DMS79 treated with DMSO at 0.1 percent for 48 hours (cell line): Measurements from ENCODE around the gene ALKBH5.
"Not testable (repeated sequence)": the region's sequence is repeated elsewhere in the genome, so short reads cannot be mapped to it uniquely, and the experiment has no call there.

Source experiments
- DNase-seq: peaks from one replicate; lab custom pipeline; 2025; lab: John Stamatoyannopoulos, UW

Gene ALKBH5

DNA sequence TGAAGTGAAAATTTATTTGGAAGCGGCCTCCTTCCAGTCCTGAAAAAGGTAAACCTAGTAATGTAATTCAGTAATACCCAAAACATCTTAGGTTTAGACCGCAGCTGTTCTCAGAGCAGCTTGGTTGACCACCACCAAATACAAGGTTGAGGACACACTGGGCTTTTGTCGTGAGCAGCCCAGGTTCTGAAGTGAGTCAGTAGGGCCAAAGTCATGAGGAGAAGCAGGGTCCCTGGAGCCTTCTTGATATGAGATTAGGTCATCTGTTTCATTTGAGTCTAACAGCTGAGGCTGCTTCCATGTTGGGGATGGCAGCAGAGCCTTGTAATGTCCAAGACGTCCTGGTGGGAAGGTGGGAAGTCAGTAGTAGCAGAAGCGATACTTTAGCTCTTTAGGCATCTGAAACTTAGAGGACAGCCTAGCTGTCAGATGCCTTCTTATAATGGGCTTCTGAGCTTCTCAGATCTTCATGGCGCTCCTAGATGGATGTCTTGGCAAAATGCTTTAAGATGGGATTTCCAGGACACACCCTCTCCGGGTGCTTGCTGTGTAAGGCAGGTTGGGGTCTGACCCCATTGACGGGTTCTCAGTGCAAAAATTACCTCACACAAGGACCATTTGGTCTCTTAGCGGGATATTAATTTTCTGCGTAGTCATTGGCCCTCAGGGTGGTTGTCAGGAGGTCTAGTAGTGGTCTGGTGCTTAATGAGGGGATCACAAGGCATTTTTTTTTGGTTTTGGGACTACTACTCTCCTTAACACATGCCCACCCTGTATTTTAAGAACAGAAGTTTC lies 2.4 kb downstream of the ALKBH5 start:
- no peak for DNase-seq

DNA sequence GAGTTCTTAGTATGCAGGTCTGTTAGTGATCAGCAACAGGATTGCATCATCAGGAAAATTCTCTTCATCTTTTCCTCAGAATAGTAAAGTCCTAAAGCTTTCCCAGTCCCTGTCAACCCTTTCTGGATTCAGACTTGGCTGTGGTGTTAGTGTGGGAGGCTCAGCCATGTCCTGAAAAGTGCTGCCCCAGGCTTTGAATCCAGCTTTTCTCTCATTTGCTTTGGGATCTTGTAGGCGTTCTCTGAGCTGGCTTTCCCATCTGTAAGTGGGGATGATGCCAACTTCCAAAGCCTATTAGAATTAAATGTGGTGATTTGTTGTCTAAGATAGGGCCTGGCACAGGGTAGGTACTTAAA lies 3.0 kb downstream of the ALKBH5 start:
- no peak for DNase-seq

DNA sequence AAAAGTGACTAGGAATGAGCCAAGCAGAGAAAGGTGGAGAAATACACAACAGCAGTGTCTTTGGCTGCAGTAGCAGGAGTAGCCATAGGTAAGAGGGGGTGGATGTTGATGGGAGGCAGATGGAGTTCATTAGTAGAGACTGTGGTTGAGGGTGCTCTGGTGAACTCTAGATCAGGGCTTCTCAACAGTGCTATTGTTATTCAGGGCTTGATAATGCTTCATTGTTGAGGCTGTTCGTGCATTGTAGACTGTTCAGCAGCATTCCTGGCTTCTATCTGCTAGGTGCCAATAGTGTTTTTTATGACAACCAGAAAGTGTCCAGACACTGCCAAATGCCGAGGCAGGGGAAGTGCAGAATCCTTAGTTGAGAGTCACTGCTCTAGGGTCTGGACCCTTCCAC lies 3.6 kb downstream of the ALKBH5 start:
- no peak for DNase-seq

GRCh38 chr17:18187821-18188761 lies 4.5 kb downstream of the ALKBH5 start:
- no peak for DNase-seq

DNA sequence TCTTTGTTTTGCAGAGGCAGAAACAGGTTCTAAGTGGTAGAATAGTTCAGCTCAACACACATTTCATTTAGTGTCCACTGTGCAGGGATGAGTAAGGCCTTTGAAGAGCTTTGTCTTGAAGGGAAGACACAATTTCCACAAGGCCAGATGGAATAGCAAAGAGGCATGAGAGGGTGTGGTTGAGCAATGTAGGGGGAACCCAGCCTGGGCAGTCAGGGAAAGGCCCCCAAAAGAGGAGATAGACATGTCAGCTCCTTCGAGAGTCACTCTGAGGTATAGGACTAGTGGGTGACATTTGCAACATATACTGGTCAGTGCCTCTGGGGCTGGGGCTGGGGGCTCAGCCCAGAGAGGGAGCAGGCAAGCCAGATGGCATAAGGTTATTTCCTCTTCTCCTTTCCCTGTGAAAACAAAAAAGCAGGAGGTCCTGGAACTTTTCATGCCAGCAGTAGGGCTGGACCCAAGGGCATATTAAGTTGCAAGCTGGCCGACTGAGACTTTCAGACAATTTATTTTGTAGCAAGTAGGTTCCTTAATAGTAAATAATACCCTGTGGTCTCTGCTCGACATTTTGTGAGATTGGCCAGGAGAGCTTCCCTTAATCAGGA lies 7.1 kb downstream of the ALKBH5 start:
- DNase-seq, result no peak

DNA sequence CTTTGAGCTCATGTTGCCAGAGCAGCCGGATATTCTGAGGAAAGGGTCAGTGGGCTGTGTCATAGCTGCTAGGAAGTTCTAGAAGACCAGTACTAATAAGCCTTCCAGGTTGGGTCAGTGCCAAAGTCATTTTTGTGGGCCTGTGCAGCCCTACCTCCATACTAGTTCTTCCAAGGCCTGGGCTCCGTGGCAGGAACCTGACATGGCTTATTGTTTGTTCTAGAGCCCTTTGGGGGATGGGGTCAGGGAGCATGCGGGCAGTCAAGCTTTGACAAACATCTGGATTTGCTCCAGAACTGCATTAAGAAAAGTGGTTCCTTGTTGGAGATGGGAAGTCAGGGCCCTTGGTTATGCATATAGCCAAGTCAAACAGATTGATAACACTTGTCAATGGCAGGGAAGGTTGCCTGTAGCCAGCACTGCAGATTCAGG lies 7.6 kb downstream of the ALKBH5 start:
- DNase-seq, result no peak

DNA sequence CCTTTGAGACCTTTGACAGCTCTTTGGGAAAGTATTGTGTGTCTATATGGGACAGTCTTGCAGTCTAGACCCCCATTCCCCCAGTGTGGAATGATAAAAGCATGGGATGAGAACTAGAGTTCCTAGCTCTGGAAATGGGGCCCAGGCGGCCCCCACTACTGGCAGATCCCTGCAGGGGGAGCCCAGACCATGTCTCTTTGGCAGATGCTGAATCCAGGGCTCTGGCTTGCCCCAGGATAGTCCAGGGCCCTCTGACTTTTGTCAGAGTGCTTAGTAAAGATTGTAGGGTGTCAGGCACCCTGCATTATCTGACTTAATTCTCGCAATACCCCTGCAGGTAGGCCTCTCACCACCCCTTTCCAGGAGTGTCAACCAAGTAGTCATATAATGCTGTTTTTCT lies 8.3 kb downstream of the ALKBH5 start:
- DNase-seq, result no peak

DNA sequence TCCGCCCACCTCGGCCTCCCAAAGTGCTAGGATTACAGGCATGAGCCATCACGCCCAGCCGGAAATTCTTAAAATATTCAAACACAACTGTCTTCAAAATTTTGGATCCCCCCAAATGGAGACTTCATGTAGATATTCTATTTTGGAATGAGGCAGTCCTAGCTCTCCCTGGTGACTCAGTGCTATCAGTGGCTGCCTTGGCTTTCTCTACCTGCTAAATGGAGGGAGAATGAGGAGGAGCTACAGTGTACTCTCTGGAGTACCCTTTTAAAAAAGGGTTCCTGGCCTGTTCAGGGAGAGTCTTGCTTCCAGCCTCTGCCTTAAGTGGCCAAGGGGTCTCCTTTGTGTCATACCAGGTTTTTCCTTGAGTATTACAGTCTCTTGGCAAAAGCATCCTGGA lies 10.8 kb downstream of the ALKBH5 start:
- DNase-seq, result no peak

- no peak for DNase-seq
Measured at GRCh38 chr17:18194804-18195203, 11.2 kb downstream of the ALKBH5 start.

DNA sequence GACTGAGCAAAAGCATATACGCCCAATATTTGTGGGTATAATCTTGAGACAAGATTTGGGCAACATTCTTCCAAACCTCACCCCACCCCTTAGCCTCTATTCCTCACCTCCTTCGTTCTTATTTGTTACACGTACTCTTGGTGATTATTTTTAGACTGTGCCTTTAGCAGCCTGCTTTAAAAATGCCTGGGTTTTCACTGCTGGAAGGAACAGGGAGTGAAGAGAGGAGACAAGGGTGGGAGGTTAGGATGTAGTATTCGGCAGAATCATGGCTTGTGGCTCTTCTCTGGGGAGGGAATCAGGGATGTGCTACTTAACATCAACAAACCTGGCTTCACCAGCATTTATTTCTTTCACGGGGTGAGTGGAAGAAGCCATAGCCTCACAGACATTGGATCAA lies 11.6 kb downstream of the ALKBH5 start:
- no peak for DNase-seq

- no peak for DNase-seq
Measured at GRCh38 chr17:18197535-18198194, 14.0 kb downstream of the ALKBH5 start.

GRCh38 chr17:18198530-18198929 lies 14.9 kb downstream of the ALKBH5 start:
- DNase-seq, result no peak

- no peak for DNase-seq
Measured at GRCh38 chr17:18201108-18201507, 17.5 kb downstream of the ALKBH5 start.

DNA sequence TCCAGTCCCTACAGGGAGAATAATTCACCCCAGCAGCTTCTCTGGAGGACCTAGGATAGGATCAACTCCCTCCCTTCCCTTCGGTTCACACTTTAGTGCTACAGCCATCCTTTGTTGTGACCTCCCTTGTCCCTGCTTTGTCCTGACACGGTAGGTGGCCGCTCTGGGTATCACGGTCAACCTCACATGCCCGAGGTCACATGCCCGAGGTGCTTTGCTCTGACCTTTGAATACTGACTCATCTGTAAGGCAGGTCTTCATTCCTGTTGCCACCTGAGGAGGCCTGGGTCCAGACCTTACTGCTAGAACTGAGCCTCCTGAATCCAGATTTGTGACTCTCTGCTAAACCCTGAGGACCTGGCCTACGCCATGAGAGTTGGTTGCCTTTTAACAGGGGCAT lies 19.7 kb downstream of the ALKBH5 start:
- DNase-seq, result no peak

DNA sequence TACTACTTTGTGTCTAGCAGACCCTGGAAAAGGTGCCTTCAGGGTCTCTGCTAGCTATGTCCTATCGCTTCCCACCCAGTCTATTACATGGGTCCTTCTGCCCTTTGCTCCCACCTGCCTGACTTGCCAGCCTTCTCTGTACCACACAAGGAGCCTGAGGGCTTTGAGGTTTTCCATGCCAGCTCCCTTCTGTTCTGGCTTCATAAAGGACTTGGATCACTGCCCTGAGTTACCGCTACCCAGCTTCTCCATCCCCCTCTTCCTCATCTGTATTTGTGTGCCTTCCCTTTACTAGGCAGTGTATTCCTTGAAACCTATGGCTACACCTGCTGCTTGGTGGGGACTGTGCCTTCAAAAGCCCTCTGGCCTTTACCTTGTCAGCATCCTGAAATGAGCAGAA lies 22.2 kb downstream of the ALKBH5 start:
- no peak for DNase-seq

DNA sequence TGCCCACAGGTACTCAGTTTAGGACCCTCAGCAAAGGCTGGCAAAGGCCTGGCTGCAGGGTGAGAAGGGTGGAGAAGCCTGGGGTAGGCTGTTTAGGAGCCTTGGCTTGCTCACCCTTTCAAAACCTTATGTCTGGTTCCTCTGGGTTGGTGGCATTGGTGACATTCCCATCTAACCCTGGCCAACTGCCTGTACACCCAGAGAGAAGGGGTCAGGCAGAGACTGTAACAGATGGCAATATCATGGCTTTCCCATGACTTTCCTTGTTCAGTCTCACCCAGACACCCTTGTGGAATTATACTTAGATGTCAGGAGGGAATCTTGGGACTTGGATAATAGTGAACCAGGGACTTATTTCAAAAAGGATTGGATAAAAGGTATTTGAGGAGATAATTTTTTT lies 23.3 kb downstream of the ALKBH5 start:
- DNase-seq, result no peak

- DNase-seq, result no peak
Measured at GRCh38 chr17:18208092-18208491, 24.5 kb downstream of the ALKBH5 start.

GRCh38 chr17:18213666-18214270 lies 30.1 kb downstream of the ALKBH5 start:
- no peak for DNase-seq

GRCh38 chr17:18216906-18217305 lies 33.3 kb downstream of the ALKBH5 start:
- DNase-seq, result not testable (repeated sequence)

- peak; percentile 7 for DNase-seq
Measured at GRCh38 chr17:18217412-18218015, 33.9 kb downstream of the ALKBH5 start.

GRCh38 chr17:18218756-18219415 lies 35.3 kb downstream of the ALKBH5 start:
- no peak for DNase-seq
